H54 (cell line): ENCODE data around the gene BCAR1.

ENCODE experiments used
- DNase-seq: peaks from one replicate; pipeline ENCODE4 v3.0.0; 2011; ENCODE audit warnings: low spot score, mixed read lengths; ENCODE audit not compliant: insufficient read length
- FAIRE-seq: peaks from 3 replicates; lab custom pipeline; 2011; peaks lifted over from hg19 to GRCh38; lab: Jason Lieb, UNC
- POLR2A ChIP-seq: IDR thresholded peaks from 2 replicates; pipeline ENCODE4 v1.6.1; 2011; ENCODE audit warnings: low read depth, mild to moderate bottlenecking, low read length

Gene BCAR1, protein sequence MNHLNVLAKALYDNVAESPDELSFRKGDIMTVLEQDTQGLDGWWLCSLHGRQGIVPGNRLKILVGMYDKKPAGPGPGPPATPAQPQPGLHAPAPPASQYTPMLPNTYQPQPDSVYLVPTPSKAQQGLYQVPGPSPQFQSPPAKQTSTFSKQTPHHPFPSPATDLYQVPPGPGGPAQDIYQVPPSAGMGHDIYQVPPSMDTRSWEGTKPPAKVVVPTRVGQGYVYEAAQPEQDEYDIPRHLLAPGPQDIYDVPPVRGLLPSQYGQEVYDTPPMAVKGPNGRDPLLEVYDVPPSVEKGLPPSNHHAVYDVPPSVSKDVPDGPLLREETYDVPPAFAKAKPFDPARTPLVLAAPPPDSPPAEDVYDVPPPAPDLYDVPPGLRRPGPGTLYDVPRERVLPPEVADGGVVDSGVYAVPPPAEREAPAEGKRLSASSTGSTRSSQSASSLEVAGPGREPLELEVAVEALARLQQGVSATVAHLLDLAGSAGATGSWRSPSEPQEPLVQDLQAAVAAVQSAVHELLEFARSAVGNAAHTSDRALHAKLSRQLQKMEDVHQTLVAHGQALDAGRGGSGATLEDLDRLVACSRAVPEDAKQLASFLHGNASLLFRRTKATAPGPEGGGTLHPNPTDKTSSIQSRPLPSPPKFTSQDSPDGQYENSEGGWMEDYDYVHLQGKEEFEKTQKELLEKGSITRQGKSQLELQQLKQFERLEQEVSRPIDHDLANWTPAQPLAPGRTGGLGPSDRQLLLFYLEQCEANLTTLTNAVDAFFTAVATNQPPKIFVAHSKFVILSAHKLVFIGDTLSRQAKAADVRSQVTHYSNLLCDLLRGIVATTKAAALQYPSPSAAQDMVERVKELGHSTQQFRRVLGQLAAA

DNA sequence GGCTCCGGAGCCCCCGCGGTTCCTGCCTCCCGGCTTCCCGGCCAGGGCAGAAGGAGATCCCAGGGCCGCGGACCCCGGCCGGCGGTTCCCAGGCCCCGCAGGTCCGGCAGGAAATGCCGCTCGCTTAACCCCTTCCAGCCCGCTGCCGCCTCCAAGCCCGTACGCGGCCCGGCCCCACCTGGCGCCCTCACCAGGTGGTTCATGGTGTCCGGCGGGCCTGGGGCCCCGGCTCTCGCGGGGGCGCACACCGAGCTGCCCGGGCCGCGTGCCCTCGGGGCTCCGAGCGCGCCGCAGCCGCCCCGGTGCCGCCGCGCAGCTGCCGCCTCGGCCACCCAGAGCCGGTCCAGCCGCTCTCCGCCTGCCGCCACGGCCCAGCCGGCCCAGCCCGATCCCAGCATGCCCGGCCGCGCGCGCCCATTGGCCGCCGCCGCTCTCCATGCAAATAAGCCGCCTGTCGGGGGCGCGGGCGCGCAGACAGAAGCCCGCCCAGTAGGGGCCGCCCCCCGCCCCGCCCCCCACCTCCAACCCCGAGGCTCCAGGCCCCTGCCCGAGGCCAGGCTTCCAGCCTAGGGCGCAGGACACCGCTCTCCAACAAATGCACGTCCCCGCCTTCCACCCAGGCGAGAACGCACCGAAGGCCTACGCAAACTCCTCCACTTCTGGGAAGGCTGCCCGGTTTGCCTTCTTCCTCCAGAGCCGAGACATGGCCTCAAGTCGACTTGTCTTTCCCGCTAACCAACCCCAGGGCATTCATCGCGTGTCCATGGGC, at the start of gene BCAR1:
Gene BCAR1 (minus strand): TSS at position 345 of the 769 bp plus-strand sequence. CDS start 142 bp downstream, at position 203.
- peak; percentile 78 for DNase-seq
- TF ChIP-seq POLR2A: peak; percentile 90
- no peak for FAIRE-seq

- DNase-seq: no peak
- no peak for TF ChIP-seq POLR2A
- FAIRE-seq: no peak
Observed at GRCh38 chr16:75298267-75298666, 46.8 kb upstream of the BCAR1 start.

DNA sequence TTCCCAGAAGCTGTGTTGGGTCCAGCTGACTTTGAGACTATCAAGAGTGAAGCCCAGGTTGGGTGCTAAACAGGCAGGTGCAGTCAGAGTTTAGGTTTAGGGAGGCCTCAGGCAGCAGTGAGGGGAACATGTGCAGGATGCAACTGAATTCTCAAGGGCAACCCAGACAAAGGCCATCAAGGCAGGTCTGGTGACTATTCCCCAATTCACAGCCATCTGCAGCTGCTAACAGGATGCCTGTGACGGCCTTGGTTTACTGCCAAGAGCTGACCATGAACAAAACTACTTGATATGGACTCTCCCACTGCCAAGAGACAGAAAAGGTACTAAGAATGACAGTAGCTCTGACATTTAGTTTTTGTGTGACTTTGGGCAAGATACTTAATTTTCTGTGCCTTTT, 45.2 kb upstream of the BCAR1 start:
- FAIRE-seq (no peak), DNase-seq (no peak)
- TF ChIP-seq POLR2A: no peak

DNA sequence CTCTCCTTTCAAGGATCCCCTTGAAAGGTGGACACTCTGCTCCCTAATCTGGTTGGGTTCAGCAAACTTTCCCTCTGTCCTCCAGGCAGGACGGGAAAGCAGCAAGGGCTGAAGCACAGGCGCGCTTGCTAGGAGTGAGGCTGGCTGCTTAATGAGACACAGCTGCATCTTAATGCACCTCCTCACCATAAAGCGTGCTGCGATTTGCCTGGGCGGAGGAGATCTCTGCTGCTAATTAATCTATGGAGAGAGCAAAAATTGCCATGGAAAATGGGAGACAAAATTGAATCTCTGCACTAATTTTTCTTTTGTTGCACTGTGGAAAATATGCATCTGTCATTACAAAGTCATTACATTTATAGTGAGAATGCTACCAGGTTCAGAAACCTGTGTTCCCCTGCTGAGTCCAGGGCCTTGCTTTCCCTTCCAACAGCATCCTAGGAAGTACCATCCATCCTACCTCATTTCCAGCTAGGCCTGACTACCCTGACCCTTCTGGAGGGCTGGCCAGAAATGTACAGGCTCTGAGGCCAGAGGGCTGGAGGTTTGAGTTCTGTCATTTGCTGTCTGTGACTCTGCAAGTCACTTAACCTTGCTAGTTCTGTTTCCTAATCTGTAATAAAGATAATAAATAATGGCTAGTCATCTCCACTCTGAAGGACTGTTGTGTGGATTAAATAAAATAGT, 43.5 kb upstream of the BCAR1 start:
- no peak for TF ChIP-seq POLR2A
- no peak for DNase-seq
- no peak for FAIRE-seq

GRCh38 chr16:75293772-75294171, 42.3 kb upstream of the BCAR1 start:
- FAIRE-seq: no peak
- no peak for TF ChIP-seq POLR2A
- no peak for DNase-seq

- DNase-seq (no peak), FAIRE-seq (no peak)
- TF ChIP-seq POLR2A: no peak
Observed at GRCh38 chr16:75293173-75293572, 41.7 kb upstream of the BCAR1 start.

GRCh38 chr16:75292691-75293090, 41.3 kb upstream of the BCAR1 start:
- no peak for TF ChIP-seq POLR2A
- no peak for FAIRE-seq
- no peak for DNase-seq

- DNase-seq (no peak), FAIRE-seq (no peak)
- TF ChIP-seq POLR2A: no peak
Observed at GRCh38 chr16:75289189-75289588, 37.8 kb upstream of the BCAR1 start.

GRCh38 chr16:75288596-75289120, 37.2 kb upstream of the BCAR1 start:
- FAIRE-seq: no peak
- TF ChIP-seq POLR2A: no peak
- no peak for DNase-seq

DNA sequence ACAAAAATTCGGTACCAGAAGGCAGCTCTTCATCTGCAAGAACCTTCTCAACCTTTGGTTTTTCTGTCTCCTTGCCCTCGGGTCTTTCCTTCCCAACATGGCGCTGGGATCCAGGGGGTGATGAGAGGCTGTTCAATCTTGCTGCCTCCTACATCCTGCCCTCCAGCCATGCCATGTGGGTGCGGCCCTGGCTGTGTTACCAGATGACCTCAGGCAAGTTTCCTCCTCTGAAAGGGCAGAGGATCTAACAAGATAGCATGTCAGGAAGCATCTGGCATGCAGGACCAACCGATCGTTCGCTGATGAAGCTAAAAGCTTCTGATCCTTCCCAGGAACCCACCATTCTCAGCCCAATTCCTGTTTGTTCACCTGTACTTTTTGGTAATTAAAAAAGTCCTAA, 36.8 kb upstream of the BCAR1 start:
- no peak for DNase-seq
- TF ChIP-seq POLR2A: no peak
- FAIRE-seq: no peak

DNA sequence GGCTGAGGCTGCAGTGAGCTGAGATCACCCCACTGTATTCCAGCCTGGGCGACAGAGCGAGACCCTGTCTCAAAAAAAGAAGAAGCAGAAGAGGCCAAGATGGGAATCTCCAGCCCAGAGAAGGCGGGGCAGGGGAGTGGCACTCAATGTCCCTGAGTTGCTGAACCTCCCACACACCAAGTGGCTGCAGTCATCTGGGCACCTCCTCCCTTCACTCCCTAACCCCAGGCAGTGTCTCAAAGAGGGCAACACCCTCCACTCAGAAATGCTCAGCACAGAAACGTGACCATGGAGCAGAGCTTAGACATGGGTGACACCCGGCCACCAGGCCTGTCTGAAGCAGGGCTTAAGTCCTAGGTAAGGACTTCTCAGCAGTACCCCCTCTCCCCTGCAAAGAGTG, 36.3 kb upstream of the BCAR1 start:
- DNase-seq (no peak), FAIRE-seq (no peak)
- TF ChIP-seq POLR2A: no peak

DNA sequence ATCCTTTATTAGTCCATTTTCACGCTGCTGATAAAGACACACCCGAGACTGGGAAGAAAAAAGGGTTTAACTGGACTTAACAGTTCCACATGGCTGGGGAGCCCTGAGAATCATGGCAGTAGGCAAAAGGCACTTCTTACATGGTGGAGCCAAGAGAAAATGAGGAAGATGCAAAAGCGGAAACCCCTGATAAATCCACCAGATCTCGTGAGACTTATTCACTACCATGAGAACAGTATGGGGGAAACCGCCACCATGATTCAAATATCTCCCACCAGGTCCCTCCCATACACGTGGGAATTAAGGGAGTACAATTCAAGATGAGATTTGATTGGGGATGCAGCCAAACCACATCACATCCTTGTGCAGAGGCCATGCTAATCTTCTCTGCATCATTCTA, 35.0 kb upstream of the BCAR1 start:
- FAIRE-seq (no peak), DNase-seq (no peak)
- TF ChIP-seq POLR2A: no peak
